Nephron progenitor cell (in vitro differentiated cells): Measurements from ENCODE around the gene IDS.
"Not testable (repeated sequence)": the region's sequence is repeated elsewhere in the genome, so short reads cannot be mapped to it uniquely, and the experiment has no call there.

Source experiments
- DNase-seq: peaks from one replicate; pipeline ENCODE4 v3.0.0; 2021
- H3K27ac Mint-ChIP-seq: 2 replicates; pipeline ENCODE4 v1.8.0; 2021; ENCODE audit warnings: mild to moderate bottlenecking, moderate library complexity, mixed read lengths
- H3K27me3 Mint-ChIP-seq: 2 replicates; pipeline ENCODE4 v1.8.0; 2021; ENCODE audit warnings: mild to moderate bottlenecking, low read depth, mixed read lengths; ENCODE audit not compliant: poor library complexity
- H3K36me3 Mint-ChIP-seq: 2 replicates; pipeline ENCODE4 v1.8.0; 2021; ENCODE audit warnings: low read depth, mixed read lengths
- H3K4me1 Mint-ChIP-seq: 2 replicates; pipeline ENCODE4 v1.8.0; 2021; ENCODE audit warnings: mixed read lengths
- H3K4me3 Mint-ChIP-seq: 2 replicates; pipeline ENCODE4 v1.8.0; 2021; ENCODE audit warnings: mild to moderate bottlenecking, moderate library complexity, mixed read lengths
- H3K9me3 Mint-ChIP-seq: 2 replicates; pipeline ENCODE4 v1.8.0; 2021; ENCODE audit warnings: mild to moderate bottlenecking, moderate library complexity, mixed read lengths
- TF ChIP-seq, protein P1 (sequence below): fragments of 200-600 bp; sonication (generic); IDR thresholded peaks from 2 replicates; pipeline ENCODE4 v1.5.0; 2021; ENCODE audit warnings: antibody characterized with exemption

Gene IDS

DNA sequence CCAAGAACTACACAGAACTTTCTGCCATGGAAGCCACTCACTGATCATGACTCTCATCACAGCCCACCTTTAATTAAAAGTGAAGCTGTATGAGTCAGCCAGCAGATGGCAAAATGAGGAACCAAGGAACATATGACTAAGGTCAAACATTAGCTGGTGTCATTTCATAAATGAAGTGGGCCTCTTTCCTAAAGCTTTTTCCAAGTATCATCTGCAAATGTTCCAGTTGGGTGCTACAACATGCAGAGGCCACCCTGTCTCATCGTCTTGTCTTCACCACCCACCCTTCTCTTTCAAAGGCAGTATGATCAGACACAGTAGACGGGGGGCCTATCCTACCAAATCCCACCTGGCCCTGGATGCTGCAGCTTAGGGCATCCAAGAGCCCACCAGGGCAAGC lies 26.5 kb upstream of the IDS start:
- Mint-ChIP-seq H3K36me3 (peaks cover 5% of the 10 kb centered on the region), H3K27ac (no peak overlapping the region), H3K4me3 (no peak overlapping the region), H3K27me3 (no peaks in the 10 kb centered on the region), H3K4me1 (peaks cover 23% of the 10 kb centered on the region), H3K9me3 (peaks cover 42% of the 10 kb centered on the region)
- no peak for DNase-seq
- TF ChIP-seq, protein P1, sequence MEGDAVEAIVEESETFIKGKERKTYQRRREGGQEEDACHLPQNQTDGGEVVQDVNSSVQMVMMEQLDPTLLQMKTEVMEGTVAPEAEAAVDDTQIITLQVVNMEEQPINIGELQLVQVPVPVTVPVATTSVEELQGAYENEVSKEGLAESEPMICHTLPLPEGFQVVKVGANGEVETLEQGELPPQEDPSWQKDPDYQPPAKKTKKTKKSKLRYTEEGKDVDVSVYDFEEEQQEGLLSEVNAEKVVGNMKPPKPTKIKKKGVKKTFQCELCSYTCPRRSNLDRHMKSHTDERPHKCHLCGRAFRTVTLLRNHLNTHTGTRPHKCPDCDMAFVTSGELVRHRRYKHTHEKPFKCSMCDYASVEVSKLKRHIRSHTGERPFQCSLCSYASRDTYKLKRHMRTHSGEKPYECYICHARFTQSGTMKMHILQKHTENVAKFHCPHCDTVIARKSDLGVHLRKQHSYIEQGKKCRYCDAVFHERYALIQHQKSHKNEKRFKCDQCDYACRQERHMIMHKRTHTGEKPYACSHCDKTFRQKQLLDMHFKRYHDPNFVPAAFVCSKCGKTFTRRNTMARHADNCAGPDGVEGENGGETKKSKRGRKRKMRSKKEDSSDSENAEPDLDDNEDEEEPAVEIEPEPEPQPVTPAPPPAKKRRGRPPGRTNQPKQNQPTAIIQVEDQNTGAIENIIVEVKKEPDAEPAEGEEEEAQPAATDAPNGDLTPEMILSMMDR: no peak

DNA sequence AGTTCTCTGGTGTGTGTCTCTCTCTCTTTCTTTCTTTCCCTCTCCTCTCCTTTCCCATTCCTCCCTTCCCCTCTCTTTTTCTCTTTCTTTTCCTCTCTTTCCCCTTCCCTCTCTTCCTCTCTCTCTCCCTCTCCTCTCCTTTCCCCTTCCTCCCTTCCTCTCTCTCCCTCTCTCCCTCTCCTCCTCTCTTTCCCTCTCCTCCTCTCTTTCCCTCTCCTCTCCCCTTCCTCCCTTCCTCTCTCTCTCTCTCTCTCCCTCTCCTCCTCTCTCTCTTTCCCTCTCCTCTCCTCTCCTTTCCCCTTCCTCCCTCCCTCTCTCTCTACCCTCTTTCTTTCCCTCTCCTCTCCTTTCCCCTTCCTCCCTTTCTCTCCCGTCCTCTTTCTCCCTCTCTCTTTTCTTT lies 23.3 kb upstream of the IDS start:
- Mint-ChIP-seq H3K4me1 (no peaks in the 10 kb centered on the region), H3K27me3 (no peaks in the 10 kb centered on the region), H3K4me3 (no peak overlapping the region), H3K27ac (peak overlapping the region; percentile 48), H3K9me3 (peaks cover 32% of the 10 kb centered on the region), H3K36me3 (peaks cover 5% of the 10 kb centered on the region)
- TF ChIP-seq, protein P1: no peak
- DNase-seq: no peak

DNA sequence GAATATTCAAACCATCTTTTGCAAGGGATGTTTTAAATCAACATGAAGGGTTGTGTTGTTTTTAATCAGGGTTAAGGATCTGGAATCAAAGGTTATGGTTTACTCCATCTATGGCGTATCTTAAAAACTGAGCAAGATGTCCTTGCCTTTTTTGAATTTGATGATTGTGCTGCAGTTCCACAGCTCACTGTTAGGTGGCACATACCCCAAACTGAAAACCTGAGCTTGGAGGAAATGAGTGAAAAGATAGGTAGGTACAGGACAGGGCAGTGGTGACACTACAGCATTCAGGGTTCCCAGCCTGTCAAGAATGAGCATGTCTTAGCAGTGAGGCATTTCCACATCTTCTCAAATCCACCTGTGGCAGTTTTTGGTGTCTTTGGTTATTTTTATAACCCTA lies 22.6 kb upstream of the IDS start:
- Mint-ChIP-seq H3K27ac (no peak overlapping the region), H3K36me3 (peaks cover 5% of the 10 kb centered on the region), H3K4me1 (no peaks in the 10 kb centered on the region), H3K4me3 (no peak overlapping the region), H3K9me3 (peaks cover 35% of the 10 kb centered on the region), H3K27me3 (no peaks in the 10 kb centered on the region)
- no peak for DNase-seq
- TF ChIP-seq, protein P1: peak; percentile 31

DNA sequence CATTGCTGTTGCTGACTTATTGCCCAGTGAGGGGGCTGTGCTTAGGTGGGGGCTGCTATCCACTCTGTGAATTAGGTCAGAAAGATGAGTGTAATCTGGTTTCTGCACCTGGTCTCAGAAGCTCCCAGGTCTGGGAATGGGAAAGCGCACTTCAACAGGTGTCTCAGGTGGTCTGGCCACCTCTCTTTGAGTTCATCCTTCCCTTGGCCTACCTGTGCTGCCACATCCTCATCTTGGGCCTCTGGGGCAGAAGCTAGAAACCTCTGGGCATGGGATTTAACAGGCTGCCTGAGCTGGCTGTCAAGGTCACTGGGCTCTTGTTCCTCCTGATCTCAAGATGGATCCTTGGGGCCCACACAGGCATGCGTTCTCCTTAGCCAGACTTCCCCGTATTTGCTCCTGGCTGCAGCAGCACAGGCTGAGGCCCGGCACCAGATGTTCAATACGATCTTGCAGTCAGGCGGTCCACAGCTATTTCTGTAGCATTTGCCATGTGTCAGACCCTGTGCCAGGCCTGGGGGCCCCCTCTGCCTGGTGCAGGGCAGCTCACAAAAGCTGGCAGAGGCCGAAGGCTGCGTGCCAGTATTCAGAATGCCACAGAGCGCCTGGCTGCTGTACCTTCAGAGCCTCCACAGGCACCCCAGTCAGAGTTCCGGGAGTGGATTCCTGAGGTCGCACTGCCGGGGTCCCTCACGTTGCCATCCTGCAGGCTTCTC lies 21.4 kb upstream of the IDS start:
- not testable (repeated sequence) for H3K27ac Mint-ChIP-seq, H3K4me3 Mint-ChIP-seq, H3K27me3 Mint-ChIP-seq, DNase-seq, H3K4me1 Mint-ChIP-seq, H3K36me3 Mint-ChIP-seq
- peaks cover 35% of the 10 kb centered on the region for H3K9me3 Mint-ChIP-seq

DNA sequence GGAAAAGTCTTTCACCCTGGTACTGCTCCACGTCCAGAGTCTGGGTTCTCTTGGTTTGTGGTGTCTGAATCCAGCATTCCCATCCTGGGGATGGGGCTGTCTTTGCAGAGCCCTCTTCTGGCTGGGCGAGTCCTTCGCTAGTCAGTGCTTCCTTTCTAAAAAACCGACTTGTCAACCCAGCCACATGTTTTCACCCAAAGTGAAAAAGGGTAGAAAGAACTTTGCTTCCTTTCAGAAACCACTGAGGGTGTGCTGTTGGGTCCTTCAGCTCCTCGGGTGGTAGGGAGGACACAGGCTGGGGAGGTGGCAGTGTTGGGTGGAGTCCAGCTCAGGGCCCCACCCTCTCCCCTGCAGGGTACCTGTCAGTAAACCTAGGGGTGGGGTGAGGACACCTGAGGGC lies 20.8 kb upstream of the IDS start:
- H3K27me3 Mint-ChIP-seq, H3K27ac Mint-ChIP-seq, H3K4me1 Mint-ChIP-seq, DNase-seq, H3K4me3 Mint-ChIP-seq, H3K36me3 Mint-ChIP-seq: not testable (repeated sequence)
- H3K9me3 Mint-ChIP-seq: peaks cover 31% of the 10 kb centered on the region

DNA sequence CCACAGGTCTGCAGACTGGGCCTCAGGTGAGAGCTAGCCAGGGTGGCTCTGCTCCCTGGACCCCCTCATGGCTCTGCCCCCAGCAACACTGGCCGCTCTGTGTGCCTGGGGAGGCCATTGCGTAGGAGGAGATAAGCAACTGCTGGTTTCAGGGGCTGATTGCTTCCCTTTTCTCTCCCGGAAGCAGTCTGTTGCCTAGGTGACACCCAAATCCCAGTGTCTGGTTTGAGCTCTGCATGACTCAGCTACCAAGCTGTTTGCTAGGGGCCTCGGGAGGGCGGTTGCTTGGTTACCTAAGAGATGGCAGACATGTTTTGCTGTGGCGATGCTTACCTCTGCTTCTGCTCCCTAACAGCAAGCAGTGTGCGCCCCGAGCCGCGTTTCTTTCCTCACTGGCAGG lies 20.3 kb upstream of the IDS start:
- peaks cover 35% of the 10 kb centered on the region for H3K9me3 Mint-ChIP-seq
- DNase-seq: peak; percentile 15
- H3K27me3 Mint-ChIP-seq, H3K4me1 Mint-ChIP-seq, H3K4me3 Mint-ChIP-seq, H3K36me3 Mint-ChIP-seq, H3K27ac Mint-ChIP-seq: not testable (repeated sequence)

DNA sequence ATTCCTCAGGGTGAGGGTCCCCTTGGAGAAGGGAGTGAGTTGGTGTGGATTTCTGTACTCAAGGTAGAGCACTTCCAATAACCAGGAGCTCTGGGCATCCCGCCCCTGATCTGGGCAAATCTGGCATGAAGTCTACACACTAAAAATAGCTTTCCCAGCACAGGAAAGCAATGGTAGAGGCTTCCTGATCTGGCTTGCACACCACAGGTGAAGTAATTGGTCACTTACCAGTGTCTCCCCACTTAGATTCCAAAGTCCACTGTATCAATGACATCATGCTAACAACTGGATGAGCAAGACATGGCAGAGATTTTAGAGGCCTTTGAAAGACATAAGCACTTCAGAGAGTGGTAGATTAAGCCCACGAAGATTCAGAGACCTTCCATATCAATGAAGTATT lies 17.8 kb upstream of the IDS start:
- H3K9me3 Mint-ChIP-seq: peaks cover 47% of the 10 kb centered on the region
- H3K27me3 Mint-ChIP-seq: peaks cover 3% of the 10 kb centered on the region
- no peaks in the 10 kb centered on the region for H3K4me1 Mint-ChIP-seq
- DNase-seq: no peak
- H3K36me3 Mint-ChIP-seq: peaks cover 6% of the 10 kb centered on the region
- TF ChIP-seq, protein P1: no peak
- no peak overlapping the region for H3K27ac Mint-ChIP-seq
- H3K4me3 Mint-ChIP-seq: no peak overlapping the region
